ENCODE results near the gene CHPF.

CHPF gene

GRCh38 chr2:219495531-219496122 is 48.0 kb downstream of the CHPF start:
- DNase-seq = peak; percentile 50

GRCh38 chr2:219494952-219495530 is 48.6 kb downstream of the CHPF start:
- no peak for DNase-seq

GRCh38 chr2:219493086-219493485 is 50.5 kb downstream of the CHPF start:
- no peak for DNase-seq

GRCh38 chr2:219492575-219492974 is 51.0 kb downstream of the CHPF start:
- DNase-seq = no peak

GRCh38 chr2:219491278-219491963 is 52.2 kb downstream of the CHPF start:
- DNase-seq = no peak

- DNase-seq = no peak
Observed at GRCh38 chr2:219490600-219491130, 52.9 kb downstream of the CHPF start.

GRCh38 chr2:219490186-219490585 is 53.4 kb downstream of the CHPF start:
- DNase-seq = no peak

- no peak for DNase-seq
Observed at GRCh38 chr2:219489315-219489714, 54.3 kb downstream of the CHPF start.

All from HCEC 1CT (cell line).